SK-N-SH (cell line): Measurements from ENCODE around the gene PACSIN1. TPM values are rescaled to one million over a fixed set of nuclear protein-coding genes. Genes with fewer than 3 reads are reported as not detected.

Experiments
- CTCF ChIA-PET: fragments of 300-600, 350-600 bp; formaldehyde crosslinking; extraction: SDS; loops from one replicate; lab custom pipeline; 2021; lab: Yijun Ruan, JAX
- POLR2A ChIA-PET: fragments of 350-600 bp; sonication (Branson Sonifier 250); formaldehyde crosslinking; extraction: SDS; loops from one replicate; lab custom pipeline; 2020; ENCODE audit warnings: antibody characterized with exemption, inconsistent platforms; lab: Yijun Ruan, JAX
- DNase-seq: peaks from one replicate; pipeline ENCODE4 v3.0.0; 2012
- H2AFZ ChIP-seq: fragments of 200-600 bp; sonication (generic); 2 replicates; pipeline ENCODE4 v1.8.1; 2016; ENCODE audit warnings: antibody characterized with exemption, mild to moderate bottlenecking, low read depth
- H3F3A ChIP-seq: fragments of 200-600 bp; sonication (generic); replicated peaks from 2 replicates; pipeline ENCODE3; 2016; ENCODE audit warnings: antibody characterized with exemption, mild to moderate bottlenecking; ENCODE audit not compliant: insufficient read depth
- H3K27ac ChIP-seq, 2 experiments: fragments of 200-500 bp in 1 of 2; fragments of 200-600 bp in 1 of 2; sonication (Bioruptor generic) in 1 of 2; sonication (generic), shearing (Covaris generic) in 1 of 2; 2 replicates each; pipeline versions ENCODE4 v1.5.1 to v1.6.1; 2014 to 2016; ENCODE audit warnings: low read depth in 2 of 2, inconsistent platforms in 1 of 2, low read length in 1 of 2, mild to moderate bottlenecking in 1 of 2, mixed read lengths in 1 of 2
- H3K27me3 ChIP-seq: fragments of 200-600 bp; sonication (generic), shearing (Covaris generic); 2 replicates; pipeline ENCODE4 v1.6.1; 2016; ENCODE audit warnings: mixed run types; ENCODE audit not compliant: insufficient read depth
- H3K36me3 ChIP-seq, 2 experiments: fragments of 200-500 bp in 1 of 2; fragments of 200-600 bp in 1 of 2; sonication (Bioruptor generic) in 1 of 2; sonication (generic) in 1 of 2; replicated peaks in 1 of 2; 2 replicates each; pipeline versions ENCODE3 to v1.5.1; 2014 to 2016; ENCODE audit warnings: low read length in 1 of 2, mild to moderate bottlenecking in 1 of 2; ENCODE audit not compliant: insufficient read depth in 2 of 2, control insufficient read depth in 1 of 2
- H3K4me1 ChIP-seq, 2 experiments: fragments of 200-500 bp in 1 of 2; fragments of 200-600 bp in 1 of 2; sonication (Bioruptor generic) in 1 of 2; sonication (generic), shearing (Covaris generic) in 1 of 2; 2 replicates each; pipeline versions ENCODE4 v1.5.1 to v1.6.1; 2014 to 2016; ENCODE audit warnings: low read depth in 1 of 2, low read length in 1 of 2, mixed run types in 1 of 2; ENCODE audit not compliant: insufficient read depth in 2 of 2, control insufficient read depth in 1 of 2
- H3K4me2 ChIP-seq: fragments of 200-600 bp; sonication (generic), shearing (Covaris generic); 2 replicates; pipeline ENCODE4 v1.6.1; 2017; ENCODE audit warnings: mixed run types
- H3K4me3 ChIP-seq, 2 experiments: fragments of 200-500 bp in 1 of 2; fragments of 200-600 bp in 1 of 2; sonication (Bioruptor generic) in 1 of 2; sonication (generic), shearing (Covaris generic) in 1 of 2; 2 replicates each; pipeline versions ENCODE4 v1.5.1 to v1.8.1; 2014 to 2016; ENCODE audit warnings: low read depth in 2 of 2, inconsistent platforms in 1 of 2, low read length in 1 of 2, mild to moderate bottlenecking in 1 of 2, mixed read lengths in 1 of 2, moderate library complexity in 1 of 2
- H3K79me2 ChIP-seq: fragments of 200-600 bp; sonication (generic); 2 replicates; pipeline ENCODE4 v1.8.1; 2017; ENCODE audit warnings: mild to moderate bottlenecking; ENCODE audit not compliant: insufficient read depth
- H3K9ac ChIP-seq: fragments of 200-600 bp; sonication (generic); 2 replicates; pipeline ENCODE4 v1.6.1; 2017; ENCODE audit warnings: mixed run types
- H3K9me2 ChIP-seq: fragments of 200-600 bp; sonication (generic); 2 replicates; pipeline ENCODE4 v1.6.1; 2017; ENCODE audit warnings: mixed run types
- H3K9me3 ChIP-seq: fragments of 200-600 bp; sonication (generic); 2 replicates; pipeline ENCODE4 v1.6.1; 2017; ENCODE audit warnings: mixed run types, mild to moderate bottlenecking, moderate library complexity
- H4K20me1 ChIP-seq: fragments of 200-600 bp; sonication (generic); 2 replicates; pipeline ENCODE4 v1.6.1; 2017; ENCODE audit warnings: mild to moderate bottlenecking, mixed run types; ENCODE audit not compliant: insufficient read depth
- CHD2 ChIP-seq: fragments of 150-350 bp; IDR thresholded peaks from 2 replicates; pipeline ENCODE4 v1.6.1; 2018; ENCODE audit warnings: low read length; ENCODE audit not compliant: partially characterized antibody
- ELF1 ChIP-seq: IDR thresholded peaks from 2 replicates; pipeline ENCODE4 v1.4.0; 2012
- FOXJ3 ChIP-seq: sonication (generic); formaldehyde crosslinking; IDR thresholded peaks from 2 replicates; pipeline ENCODE4 v1.5.1; 2020; ENCODE audit warnings: mild to moderate bottlenecking, missing genetic modification reagents
- FOXM1 ChIP-seq: IDR thresholded peaks from 2 replicates; pipeline ENCODE4 v1.4.0; 2012; ENCODE audit warnings: low read depth, mild to moderate bottlenecking
- GABPA ChIP-seq: IDR thresholded peaks from 2 replicates; pipeline ENCODE4 v1.4.0; 2012; ENCODE audit warnings: low read depth, mild to moderate bottlenecking
- GATA2 ChIP-seq: sonication (generic); formaldehyde crosslinking; IDR thresholded peaks from 2 replicates; pipeline ENCODE4 v1.5.0; 2020; ENCODE audit warnings: mild to moderate bottlenecking, missing genetic modification reagents
- JUND ChIP-seq: IDR thresholded peaks from 2 replicates; pipeline ENCODE4 v1.4.0; 2012
- NFIC ChIP-seq: IDR thresholded peaks from 2 replicates; pipeline ENCODE4 v1.4.0; 2012; ENCODE audit warnings: borderline replicate concordance
- NRF1 ChIP-seq: IDR thresholded peaks from 2 replicates; pipeline ENCODE4 v1.6.1; 2012; ENCODE audit warnings: low read depth, mild to moderate bottlenecking, low read length
- PBX3 ChIP-seq: IDR thresholded peaks from 2 replicates; pipeline ENCODE4; 2012
- RAD21 ChIP-seq: IDR thresholded peaks from 2 replicates; pipeline ENCODE4 v1.6.1; 2012; ENCODE audit warnings: mild to moderate bottlenecking, low read length
- RCOR1 ChIP-seq: fragments of 150-350 bp; IDR thresholded peaks from 2 replicates; pipeline ENCODE4 v1.6.1; 2017; ENCODE audit warnings: antibody characterized with exemption, low read length
- RFX5 ChIP-seq: IDR thresholded peaks from 2 replicates; pipeline ENCODE4 v1.6.1; 2012; ENCODE audit warnings: mild to moderate bottlenecking, improper control_type of control experiment, low read length
- RXRA ChIP-seq: IDR thresholded peaks from 2 replicates; pipeline ENCODE4 v1.4.0; 2012; ENCODE audit warnings: low read depth, mild to moderate bottlenecking, borderline replicate concordance
- SIN3A ChIP-seq: IDR thresholded peaks from 2 replicates; pipeline ENCODE4 v1.6.1; 2012; ENCODE audit warnings: low read depth, mild to moderate bottlenecking, low read length, moderate library complexity, borderline replicate concordance
- SMC3 ChIP-seq: IDR thresholded peaks from 2 replicates; pipeline ENCODE4 v1.6.1; 2012; ENCODE audit warnings: low read depth, low read length, improper control_type of control experiment
- TCF12 ChIP-seq: IDR thresholded peaks from 2 replicates; pipeline ENCODE4 v1.4.0; 2012
- TEAD4 ChIP-seq: IDR thresholded peaks from 2 replicates; pipeline ENCODE4 v1.4.0; 2012; ENCODE audit warnings: mild to moderate bottlenecking, borderline replicate concordance; ENCODE audit not compliant: insufficient read depth
- YY1 ChIP-seq: IDR thresholded peaks from 2 replicates; pipeline ENCODE4 v1.4.0; 2012; ENCODE audit warnings: low read depth, mild to moderate bottlenecking
- WGBS: methylation state at CpG from one replicate; pipeline ENCODE4 v1.1.6; 2017; ENCODE audit warnings: low lambda C conversion rate; 5-methylcytosine and 5-hydroxymethylcytosine counted together
- polyA plus RNA-seq, 3 experiments: library from polyadenylated mRNA; depleted of rRNA; stranded (reverse); fragments of >200 nt; gene quantifications; 2 replicates each; pipeline ENCODE4 v1.2.3, GENCODE V29; 2012
- TF ChIP-seq, protein P1 (sequence below): fragments of 150-350 bp; IDR thresholded peaks from 2 replicates; pipeline ENCODE4 v1.6.1; 2016; ENCODE audit warnings: mild to moderate bottlenecking, low read depth, low read length
- TF ChIP-seq, protein P2 (sequence below): fragments of 150-350 bp; IDR thresholded peaks from 2 replicates; pipeline ENCODE4 v1.6.1; 2017; ENCODE audit warnings: antibody characterized with exemption, low read length, low read depth, borderline replicate concordance
- TF ChIP-seq, protein P3 (sequence below): IDR thresholded peaks from 2 replicates; pipeline ENCODE4 v1.6.1; 2012; ENCODE audit warnings: mild to moderate bottlenecking, low read depth, low read length, moderate library complexity

Gene PACSIN1
- polyA plus RNA-seq, 1 of the 3 experiments (the other 2 are of a cell fraction) = 0.05 TPM

DNA sequence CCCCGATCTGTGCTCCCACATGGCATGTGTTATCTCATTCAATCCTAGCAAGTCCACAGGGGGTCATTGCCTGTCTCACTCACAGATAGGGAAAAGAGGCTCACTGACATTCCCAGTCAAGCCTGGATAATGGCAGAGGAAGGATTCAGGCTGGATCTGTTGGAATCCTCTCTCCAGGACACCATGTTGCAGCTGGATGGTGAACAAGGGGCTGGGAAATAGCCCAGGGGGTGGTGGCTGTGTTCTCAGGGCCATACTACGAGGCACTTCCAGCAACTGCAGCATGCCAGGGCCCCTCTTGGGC is 95.3 kb downstream of the PACSIN1 start (continued):
- TF ChIP-seq PBX3 = no peak
- no peak for TF ChIP-seq SMC3
- TF ChIP-seq FOXM1 = no peak
- no peak for TF ChIP-seq RFX5
- no peak for TF ChIP-seq TCF12
- TF ChIP-seq, protein P1, sequence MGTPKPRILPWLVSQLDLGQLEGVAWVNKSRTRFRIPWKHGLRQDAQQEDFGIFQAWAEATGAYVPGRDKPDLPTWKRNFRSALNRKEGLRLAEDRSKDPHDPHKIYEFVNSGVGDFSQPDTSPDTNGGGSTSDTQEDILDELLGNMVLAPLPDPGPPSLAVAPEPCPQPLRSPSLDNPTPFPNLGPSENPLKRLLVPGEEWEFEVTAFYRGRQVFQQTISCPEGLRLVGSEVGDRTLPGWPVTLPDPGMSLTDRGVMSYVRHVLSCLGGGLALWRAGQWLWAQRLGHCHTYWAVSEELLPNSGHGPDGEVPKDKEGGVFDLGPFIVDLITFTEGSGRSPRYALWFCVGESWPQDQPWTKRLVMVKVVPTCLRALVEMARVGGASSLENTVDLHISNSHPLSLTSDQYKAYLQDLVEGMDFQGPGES = no peak
- TF ChIP-seq, protein P2, sequence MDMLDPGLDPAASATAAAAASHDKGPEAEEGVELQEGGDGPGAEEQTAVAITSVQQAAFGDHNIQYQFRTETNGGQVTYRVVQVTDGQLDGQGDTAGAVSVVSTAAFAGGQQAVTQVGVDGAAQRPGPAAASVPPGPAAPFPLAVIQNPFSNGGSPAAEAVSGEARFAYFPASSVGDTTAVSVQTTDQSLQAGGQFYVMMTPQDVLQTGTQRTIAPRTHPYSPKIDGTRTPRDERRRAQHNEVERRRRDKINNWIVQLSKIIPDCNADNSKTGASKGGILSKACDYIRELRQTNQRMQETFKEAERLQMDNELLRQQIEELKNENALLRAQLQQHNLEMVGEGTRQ = no peak
- TF ChIP-seq, all 33 proteins: peak for 0

- Histone ChIP-seq H3K4me1 (no peaks in the 10 kb centered on the region; a peak in 1 of 4 replicates), H3K27me3 (no peaks in the 10 kb centered on the region), H4K20me1 (no peaks in the 10 kb centered on the region), H3K4me3 (no peak overlapping the region), H3K79me2 (no peaks in the 10 kb centered on the region), H3K36me3 (no peaks in the 10 kb centered on the region), H3K9ac (no peak overlapping the region), H3K4me2 (no peak overlapping the region), H3F3A (no peaks in the 10 kb centered on the region), H3K27ac (no peak overlapping the region), H3K9me2 (no peaks in the 10 kb centered on the region), H2AFZ (no peak overlapping the region), H3K9me3 (no peaks in the 10 kb centered on the region)
- ChIA-PET POLR2A (no interaction called here), CTCF (interaction anchor here (0.9 kb wide), 1 partner anchor 16 kb away, joined by 3 read pairs; no protein-coding TSS in a partner anchor)
- WGBS = 93% methylated on average over 10 of the region's 10 CpGs
- TF ChIP-seq SMC3 (no peak), TEAD4 (no peak), GABPA (no peak), ELF1 (no peak), CHD2 (no peak), GATA2 (CRISPR knock-in tag) (no peak), SIN3A (no peak), RAD21 (no peak), NRF1 (no peak), RXRA (no peak), NFIC (no peak), JUND (no peak), FOXJ3 (no peak), RCOR1 (no peak), YY1 (no peak)
- TF ChIP-seq, protein P2 = no peak
- TF ChIP-seq, protein P3, sequence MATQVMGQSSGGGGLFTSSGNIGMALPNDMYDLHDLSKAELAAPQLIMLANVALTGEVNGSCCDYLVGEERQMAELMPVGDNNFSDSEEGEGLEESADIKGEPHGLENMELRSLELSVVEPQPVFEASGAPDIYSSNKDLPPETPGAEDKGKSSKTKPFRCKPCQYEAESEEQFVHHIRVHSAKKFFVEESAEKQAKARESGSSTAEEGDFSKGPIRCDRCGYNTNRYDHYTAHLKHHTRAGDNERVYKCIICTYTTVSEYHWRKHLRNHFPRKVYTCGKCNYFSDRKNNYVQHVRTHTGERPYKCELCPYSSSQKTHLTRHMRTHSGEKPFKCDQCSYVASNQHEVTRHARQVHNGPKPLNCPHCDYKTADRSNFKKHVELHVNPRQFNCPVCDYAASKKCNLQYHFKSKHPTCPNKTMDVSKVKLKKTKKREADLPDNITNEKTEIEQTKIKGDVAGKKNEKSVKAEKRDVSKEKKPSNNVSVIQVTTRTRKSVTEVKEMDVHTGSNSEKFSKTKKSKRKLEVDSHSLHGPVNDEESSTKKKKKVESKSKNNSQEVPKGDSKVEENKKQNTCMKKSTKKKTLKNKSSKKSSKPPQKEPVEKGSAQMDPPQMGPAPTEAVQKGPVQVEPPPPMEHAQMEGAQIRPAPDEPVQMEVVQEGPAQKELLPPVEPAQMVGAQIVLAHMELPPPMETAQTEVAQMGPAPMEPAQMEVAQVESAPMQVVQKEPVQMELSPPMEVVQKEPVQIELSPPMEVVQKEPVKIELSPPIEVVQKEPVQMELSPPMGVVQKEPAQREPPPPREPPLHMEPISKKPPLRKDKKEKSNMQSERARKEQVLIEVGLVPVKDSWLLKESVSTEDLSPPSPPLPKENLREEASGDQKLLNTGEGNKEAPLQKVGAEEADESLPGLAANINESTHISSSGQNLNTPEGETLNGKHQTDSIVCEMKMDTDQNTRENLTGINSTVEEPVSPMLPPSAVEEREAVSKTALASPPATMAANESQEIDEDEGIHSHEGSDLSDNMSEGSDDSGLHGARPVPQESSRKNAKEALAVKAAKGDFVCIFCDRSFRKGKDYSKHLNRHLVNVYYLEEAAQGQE = no peak
- no peak for DNase-seq
Observed at GRCh38 chr6:34562350-34562749, 96.5 kb downstream of the PACSIN1 start.
